Dedifferentiated amniotic fluid mesenchymal stem cell (primary cell): Measurements from ENCODE around the gene HS3ST1.

Experiments
- DNase-seq: peaks from one replicate; pipeline ENCODE4 v3.0.0-alpha.2; 2016; ENCODE audit errors: extremely low spot score

HS3ST1 gene

DNA sequence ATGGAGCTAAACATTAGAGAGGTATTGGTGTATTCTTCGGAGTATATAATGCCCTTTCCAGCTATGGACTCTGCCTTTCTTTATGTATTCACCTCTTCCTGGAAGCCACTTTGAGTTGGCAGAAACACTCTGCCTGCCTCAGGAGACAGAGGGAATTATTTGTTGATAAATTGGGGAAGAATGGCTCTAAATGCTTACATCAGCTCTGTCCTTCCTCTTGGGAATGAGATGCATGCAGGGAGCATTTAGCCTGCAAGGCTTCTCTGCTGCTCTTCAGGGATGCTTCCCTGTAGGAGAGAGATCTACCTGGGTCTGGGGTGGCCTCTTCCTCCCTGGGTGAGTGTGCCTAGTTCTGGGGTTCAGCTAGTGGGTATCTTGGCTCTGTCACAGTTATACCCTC lies 6.9 kb upstream of the HS3ST1 start:
- DNase-seq = no peak

DNA sequence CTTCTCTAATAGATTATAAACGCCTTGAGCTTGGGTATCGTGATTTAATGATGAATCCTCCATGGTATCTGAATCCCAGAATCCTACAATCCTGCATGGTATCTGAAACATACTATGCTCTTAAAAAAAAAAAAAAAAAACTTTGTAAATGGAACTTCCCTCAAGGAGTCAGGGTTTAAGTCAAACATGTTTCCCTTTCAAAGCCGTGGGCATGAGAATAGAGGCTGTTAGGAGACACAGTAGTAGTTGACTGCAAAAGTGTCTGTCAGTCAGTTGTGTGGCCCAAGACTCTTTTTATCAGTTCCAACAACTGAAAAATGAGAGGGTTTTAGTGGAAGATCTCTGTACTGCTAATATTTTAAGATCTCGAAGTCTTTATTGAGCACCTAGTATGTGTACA lies 2.4 kb upstream of the HS3ST1 start:
- no peak for DNase-seq

DNA sequence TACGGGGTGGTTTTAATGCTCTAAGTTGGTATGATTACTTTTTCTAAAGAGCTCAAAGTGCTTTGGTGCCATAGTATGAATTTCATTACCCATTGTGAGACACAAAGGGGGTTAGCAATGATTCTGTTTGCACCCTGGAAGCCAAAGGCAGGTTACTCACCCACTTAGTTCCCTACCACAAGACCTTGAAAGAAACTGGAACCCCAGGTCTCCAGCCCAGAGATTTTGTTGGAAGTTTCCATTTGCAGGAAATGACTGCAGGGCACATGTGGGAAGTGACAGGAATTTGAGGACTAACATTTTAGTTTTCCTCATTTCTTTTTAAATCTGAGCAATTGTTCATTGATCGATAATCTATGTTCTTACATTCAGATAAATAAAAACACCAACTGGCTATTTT lies 1.8 kb upstream of the HS3ST1 start:
- no peak for DNase-seq

DNA sequence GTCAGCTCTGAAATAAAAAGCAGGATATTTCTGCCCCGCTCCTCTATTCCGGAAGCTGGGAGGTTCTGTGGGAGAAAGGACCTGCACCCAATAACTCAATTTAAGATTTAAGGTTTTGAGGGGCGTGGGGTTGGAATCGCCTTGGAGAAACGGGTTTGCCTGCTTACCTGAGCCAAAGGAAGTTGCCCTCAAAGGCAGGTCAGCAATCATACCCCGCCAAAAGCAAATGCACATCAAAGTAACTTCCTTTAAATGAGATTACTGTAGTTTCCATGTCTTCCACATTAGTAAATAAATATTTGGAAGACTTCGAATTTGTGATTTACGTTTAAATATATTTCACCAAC lies 978 bp upstream of the HS3ST1 start:
- DNase-seq = no peak

DNA sequence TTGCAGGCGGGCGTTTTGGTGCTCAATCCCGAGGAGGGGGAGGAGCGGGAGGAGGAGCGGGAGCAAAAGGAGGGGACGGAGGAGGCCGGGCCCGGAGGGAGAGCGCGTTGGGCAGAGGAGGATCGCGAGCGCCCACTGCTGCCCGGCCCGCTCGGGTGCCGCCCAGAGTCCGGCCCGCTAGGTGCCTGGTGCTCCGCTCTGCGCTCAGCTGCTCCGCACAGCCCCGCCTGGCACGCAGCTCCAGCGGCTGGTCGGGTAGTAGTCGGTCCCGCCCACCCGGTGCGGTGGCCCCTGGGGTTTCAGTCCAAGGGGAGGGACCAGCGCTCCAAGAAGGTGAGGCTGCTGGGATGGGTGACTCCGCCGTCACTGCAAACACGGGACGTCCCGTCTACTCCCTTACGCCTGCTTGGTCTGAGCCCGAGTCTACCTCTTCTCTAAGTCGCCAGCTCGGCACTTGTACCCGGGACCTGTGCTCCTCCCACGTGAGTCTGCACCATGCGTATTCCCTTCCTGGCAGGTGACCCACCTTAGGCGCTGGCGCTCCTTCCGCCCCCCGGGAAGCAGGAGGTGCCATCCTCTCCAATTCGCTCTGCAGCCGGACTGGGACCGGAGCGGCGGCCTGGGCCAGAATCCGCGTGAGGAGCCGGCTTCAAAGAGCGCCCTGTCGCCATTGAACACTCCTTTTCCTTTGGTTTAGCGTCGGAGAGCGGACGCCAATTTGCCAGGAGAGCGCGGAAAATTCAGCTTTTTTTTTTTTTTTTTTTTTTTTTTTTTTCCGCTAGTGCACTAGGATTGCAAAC lies 405 bp upstream of the HS3ST1 start:
- DNase-seq = no peak

DNA sequence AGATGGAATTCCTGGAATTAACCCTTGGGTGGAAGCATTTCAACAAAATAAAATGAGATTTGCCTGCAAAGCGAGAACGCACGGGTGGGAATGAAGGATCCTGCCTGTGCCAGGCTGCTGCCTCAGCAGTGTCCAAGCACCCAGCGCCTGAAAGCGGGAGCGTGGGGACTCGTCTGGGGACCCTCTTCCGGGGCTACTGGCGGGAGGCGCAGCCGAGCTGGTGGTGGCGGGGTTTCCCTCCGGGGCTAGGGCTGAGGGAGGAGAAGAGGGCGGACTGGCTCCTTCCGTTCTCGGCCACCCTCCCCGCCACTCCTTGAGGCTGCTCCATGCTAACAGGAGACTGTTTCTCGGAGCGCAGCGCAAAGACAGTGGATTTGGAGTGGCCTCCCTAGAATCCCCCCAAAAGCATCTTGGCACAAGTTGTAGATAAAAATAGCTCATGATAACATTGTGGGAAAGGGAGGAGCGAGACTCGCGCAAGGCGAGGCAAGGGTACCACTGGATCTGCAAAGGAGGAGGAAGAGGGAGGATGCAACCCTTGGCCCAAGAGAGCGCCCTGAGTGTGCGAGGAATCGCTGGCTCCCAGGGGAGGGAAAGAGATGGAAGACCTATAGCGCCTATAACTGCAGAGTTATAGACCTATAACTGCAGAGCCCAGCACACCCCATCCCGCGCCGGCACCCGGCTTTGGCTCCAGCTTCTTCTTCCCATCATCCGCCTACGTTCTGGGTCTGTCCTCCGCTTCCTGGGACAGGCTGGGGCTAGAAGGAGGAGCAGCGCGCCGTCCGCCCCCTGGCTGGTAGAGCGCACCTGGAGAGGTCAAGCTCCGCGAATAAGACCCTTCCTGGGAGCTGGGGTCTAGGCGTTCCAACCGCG lies 1.3 kb downstream of the HS3ST1 start:
- no peak for DNase-seq

DNA sequence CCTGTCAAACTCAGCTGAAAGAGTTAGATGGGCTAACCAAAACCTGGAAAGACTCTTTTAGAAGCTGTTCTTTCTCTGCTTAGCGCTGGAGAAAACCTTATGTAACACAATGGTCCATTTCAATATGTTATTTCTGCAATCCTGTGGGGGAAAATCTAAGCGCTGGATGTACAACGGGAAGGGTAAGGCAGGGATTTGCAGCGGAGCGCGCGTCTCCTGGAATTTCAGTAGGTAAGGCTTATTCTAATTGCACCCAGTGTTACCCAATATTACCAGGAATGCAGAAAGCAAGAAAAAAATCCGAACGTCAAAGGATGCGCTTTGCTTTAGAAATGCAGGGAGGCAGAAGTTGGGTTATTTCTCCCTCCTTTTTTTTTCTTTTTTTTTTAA lies 2.0 kb downstream of the HS3ST1 start:
- no peak for DNase-seq

DNA sequence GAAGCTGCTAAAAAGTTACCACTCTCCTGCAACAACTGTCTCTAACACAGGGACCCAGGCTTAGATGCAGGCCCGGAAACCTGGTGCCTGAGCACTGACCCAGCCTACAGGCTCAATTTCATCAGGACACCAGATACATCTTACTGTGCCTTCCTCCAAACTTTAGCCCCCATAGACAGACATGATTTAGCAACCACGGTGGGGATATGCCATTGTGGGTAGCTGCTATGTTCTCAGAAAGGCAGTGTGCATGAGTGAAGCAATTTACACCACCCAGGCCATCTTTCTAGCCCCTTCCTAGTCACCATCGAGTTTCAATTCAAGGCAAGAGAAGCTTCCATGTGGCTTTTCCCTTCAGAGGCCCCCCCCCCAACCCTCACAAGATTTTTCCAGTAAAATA lies 2.7 kb downstream of the HS3ST1 start:
- DNase-seq = no peak

DNA sequence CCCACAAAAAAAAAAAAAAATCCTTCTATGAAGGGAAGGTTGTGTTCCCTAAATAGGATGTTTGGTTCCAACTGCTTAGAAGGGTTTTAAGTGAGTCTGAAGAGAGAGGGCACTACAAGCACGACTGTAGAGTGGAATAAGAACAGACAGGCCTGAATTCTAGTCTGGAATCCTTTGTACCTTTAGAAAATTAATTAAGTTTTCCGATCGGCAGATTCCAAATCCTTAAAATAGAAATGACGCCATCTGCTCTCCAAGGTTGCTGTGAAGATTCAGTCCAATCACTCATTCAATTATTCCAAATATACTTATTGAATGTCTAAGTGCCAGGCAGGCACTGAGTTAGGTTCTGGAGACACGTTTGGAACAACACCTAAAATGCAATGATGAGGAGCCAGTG lies 3.8 kb downstream of the HS3ST1 start:
- DNase-seq = no peak

DNA sequence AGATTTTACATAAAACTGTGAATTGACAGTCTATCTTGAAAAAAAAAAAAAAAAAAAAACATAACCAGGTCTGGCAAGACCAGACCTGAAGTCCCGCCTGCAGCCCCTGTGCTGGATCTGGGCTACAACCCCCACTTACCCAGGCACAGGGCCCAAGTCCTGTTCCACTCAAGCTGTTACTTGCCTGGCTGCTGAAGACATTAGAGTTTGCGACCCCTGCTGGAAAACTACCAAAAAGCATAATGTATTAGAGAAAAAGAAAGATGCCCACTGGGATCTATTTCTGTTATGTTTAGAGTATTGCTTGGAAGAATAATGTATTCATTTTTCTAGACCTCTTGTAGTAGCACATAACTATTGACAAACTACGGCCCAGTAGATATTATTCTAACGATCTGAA lies 4.7 kb downstream of the HS3ST1 start:
- DNase-seq = no peak

DNA sequence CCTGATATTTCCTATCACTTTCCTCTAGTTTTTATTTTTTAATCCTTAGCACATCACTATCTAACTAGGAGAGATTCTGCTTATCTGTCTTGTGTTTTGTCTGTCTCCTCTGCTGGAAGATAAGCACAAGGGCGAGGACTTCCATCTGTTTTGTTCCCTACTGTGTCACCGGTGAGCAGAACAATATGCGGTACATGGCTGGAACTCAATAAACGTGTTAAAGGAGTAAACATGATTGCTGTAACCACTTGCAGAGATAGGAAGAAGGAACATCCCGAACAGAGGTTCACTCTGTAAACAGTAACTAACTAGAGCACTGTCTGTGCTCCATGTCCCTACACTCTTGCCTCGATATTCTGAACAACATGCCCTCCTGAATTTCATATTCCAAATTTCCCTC lies 5.2 kb downstream of the HS3ST1 start:
- no peak for DNase-seq

DNA sequence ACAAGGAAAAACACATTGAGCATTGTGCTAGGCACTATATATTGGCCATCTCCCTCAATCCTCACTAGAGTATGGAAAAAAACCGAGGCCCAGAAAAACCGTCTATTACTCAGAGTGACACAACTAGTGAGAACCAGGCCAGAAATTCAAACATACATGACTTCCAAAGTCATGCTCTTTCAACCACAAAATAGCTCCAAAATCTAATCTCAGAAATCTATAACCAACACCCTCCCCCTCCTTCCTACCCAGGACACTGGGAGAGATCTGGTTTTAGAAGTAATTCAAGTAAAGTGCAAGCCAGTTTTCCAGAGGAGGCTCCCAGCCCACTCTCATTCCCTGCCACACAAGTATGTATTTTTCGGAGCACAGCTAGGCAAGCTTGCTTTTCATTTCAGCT lies 7.6 kb downstream of the HS3ST1 start:
- DNase-seq = no peak

DNA sequence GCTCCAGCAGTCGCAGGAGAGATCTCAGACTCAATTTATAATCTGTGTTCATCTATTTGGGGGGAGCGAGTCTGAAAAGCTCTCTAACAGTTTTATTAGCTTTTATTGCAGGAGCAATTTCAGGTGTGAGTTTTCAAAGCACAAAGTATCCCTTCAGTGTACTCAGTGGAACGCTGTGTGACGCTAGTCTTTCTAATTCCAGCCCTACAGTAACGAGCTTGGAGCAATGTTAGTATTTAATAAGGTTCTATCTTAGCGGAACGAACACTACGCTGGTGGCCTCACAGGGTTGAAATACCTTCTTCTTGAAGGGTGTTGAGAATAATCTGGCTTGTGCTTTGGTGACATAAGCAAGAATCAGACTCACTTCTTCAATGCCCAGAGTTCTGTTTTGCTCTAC lies 8.4 kb downstream of the HS3ST1 start:
- DNase-seq = no peak

DNA sequence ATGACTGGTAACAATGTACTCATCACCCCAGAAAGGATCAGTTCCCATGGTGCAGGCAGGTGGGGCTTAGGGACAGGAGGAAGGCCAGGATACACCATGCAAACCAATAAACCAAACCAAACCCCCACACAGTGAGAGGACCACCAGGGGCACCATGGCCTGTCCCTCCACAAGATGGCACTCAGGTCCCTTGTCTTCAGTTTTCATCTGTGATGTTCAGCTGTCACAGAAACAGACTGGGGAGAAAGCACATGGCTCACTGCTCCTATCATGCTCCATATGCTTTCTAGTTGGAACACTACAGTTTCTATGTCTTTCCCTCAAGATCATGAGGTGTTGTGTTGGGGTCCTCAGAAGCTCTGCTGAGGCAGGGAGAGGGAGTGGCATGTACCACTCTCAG lies 10.1 kb downstream of the HS3ST1 start:
- DNase-seq = no peak

DNA sequence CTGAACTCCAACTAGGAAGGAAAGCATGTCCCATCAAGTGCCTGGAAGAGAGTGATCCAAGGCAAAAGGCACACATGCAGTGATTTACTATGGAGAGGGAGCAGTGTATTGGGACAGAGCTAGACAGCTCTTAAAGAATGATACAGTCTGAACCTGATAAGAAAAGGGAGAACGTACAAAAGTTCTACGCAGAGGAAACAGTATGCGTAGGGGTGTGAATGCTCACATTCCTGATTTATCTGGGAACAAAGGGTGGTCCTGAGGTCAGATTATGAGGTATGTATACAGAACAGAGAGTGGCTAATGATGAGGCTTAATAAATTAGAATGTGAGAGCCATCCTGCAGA lies 12.0 kb downstream of the HS3ST1 start:
- DNase-seq = no peak

DNA sequence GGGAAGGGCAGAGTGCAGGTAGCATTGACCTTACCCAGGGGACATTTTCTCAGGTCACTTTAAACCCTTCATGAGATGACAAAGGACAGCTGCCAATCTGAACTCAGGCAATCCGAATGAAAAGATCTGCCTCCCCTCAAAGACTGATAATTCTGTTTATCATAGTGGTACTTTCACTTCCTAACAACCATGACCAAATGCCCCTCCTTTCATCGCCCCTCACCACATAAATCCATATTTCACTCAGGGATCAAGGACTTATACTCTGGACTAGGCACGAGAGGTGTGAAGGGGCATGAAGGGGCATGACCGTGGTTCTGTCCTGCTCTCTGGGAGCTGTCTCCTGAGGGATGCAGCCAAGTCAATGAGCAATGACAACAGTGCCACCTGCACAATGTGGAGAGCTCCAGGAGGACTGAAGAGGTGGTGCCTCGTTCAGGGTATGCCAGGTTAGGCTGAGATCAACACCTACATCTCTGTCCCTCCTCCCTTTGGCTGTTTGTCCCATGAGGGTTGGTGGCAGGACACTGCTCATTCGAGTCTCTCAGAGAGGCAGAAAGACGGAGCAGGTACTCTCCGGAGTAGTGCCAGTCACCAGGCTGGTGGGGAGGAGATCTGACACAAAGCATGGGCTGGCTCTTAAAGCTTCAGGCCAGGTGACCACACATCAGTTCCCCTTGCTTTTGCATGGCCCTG lies 12.5 kb downstream of the HS3ST1 start:
- DNase-seq = no peak

DNA sequence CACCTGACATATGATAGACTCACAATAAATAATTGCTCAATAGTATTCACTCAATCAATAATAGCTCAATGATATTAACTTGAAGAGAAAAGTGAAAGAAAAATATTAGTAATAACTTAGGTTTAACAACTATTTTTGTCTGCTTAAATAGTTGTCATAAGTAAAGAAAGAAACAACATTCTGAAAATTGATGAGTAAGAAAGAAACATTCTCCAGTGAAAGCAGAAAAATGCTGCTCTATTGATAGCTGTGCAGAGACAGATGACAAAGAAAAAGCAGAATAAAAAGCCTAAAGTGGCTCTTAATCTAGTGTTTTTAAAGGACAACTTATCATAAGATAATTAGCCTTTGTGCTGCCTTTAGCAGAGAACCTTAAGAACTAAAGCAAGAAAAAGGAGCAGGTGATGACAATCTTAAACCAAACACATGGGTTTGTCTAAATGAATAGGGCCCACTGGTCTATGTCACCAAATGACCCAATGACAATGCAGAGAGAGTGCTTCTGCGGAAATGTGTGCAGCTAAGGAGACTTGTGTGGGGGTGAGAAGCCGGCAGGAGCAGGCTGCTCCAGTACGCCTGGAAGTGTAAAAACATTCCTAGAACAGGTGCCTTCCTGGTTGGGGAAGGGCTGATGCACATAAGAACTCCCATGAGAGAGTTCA lies 13.2 kb downstream of the HS3ST1 start:
- DNase-seq = no peak

DNA sequence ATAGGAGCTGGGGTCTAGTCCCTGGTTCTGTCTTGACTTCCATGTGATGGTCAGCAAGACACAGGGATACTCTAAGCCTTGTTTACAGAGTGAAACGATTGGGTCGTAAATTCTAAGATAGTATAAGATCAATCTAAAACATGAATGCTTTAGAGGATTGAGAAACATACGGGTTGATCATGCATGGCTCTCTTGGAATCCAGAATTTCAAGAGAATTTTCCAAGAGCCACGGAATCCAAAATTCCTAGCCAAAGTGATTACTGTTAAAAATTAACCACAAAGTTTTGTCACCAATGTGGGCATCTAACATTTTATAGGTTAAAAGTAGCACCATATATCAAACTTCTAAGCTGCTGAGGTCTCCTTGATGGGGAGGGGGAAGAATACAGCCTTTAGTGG lies 16.5 kb downstream of the HS3ST1 start:
- DNase-seq = no peak

DNA sequence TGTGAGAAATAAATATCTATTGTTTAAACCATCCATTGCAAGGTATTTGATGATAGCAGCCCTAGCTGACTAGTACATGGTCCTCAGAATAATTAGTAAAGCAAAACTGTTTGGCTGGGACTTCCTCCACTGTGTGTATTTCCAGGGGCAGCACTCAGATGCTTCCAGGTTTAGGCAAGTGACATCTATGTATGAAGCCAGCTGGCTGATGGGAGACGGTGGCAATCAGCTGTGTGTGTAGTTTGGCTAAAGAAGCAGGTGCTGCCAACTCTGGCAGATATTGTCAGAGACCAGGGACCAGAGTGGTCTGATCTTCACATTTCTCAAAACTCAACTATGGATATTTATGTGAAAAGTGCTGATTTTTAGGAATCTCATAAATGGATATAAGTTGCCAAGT lies 19.1 kb downstream of the HS3ST1 start:
- no peak for DNase-seq

DNA sequence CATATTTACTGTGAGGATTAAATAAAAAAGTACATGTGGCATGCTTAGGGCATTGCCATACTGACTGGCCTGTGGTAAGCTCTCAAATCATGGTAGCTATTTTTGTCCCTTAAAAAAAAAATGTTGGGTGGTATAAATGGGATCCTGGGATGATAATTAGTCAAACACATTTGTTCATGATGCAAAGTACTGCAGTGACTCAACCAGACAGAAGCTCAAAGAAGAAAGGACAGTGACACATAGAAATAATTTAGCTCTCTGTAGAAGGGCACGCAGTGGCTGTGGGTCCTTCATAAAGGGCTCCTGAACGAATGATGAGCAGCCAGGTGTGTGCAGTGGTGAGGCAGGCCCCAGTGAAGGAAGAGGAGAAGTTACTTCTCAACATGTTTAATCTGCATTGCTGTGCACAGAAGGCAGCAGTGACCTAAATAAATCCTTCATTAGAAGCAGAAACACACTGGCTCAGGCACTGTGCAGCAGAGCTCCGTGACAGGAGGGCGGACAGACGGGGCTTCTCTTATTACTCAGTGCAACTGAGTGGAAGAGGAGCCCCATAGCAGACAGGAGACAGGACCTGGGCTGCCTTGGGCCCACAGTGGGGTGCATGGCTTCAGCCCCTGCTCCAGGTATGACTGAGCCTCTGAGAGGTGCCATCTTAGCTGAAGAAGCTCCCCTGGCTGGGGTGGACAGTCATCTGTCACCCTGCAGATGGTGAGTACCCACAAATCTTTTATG lies 20.3 kb downstream of the HS3ST1 start:
- DNase-seq = no peak

DNA sequence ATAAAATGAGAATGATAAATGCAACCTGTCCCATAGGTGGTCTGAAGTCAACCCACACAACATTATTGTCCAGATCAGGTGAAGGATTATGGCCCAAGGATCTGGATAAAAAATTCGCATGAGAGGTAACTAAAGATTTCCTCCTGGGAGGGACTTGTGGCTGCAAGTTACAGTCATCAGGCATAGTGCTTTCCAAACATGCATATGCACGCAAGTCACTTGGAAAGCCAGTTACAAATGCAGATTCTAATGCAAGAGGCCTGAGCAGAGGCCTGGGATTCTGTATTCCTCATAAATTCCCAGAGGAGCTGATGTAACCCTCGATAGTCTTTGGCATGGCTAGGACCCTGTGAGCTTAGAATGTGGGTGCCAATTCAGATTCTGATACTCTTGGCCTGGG lies 21.1 kb downstream of the HS3ST1 start:
- no peak for DNase-seq

DNA sequence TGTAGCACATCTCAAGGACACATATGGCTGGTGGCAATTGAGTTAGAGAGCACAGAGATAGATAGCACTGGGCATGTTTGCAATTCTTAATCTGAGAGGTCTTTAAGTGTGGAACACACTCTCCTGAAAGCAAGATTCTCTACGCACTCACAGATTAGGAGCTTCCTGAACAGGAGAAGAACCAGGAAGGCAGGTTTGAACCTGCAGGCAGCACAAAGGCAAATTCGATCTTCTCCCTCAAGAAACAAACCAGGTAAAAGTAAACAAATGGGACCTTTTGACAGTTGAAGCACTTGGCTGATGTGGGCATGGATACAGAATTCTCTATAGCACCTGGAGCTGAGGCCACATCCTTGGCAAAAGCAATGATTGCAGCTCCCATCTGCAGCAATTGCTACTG lies 24.3 kb downstream of the HS3ST1 start:
- no peak for DNase-seq
